SK-N-SH (cell line): ENCODE measurements around the gene MYBBP1A.

Experiments
- CTCF ChIP-seq: fragments of 200-600 bp; sonication (generic); IDR thresholded peaks from 2 replicates; pipeline ENCODE4 v1.6.1; 2017; ENCODE audit warnings: antibody characterized with exemption, mild to moderate bottlenecking, moderate library complexity
- POLR2AphosphoS5 ChIP-seq: IDR thresholded peaks from 2 replicates; pipeline ENCODE4 v1.6.1; 2012; ENCODE audit warnings: low read depth, low read length

GRCh38 chr17:4537451-4538235, 17.5 kb downstream of the MYBBP1A start:
- TF ChIP-seq CTCF (no peak), POLR2AphosphoS5 (no peak)
